Osteoblast (primary cell): ENCODE data around the gene TRIML1. TPM values are rescaled to one million over a fixed set of nuclear protein-coding genes. Genes with fewer than 3 reads are reported as not detected.

Experiments
- DNase-seq: peaks from one replicate; pipeline ENCODE4 v3.0.0; 2011; ENCODE audit warnings: low spot score, mixed read lengths; ENCODE audit not compliant: insufficient read length; ENCODE audit errors: missing footprints
- H2AFZ ChIP-seq: 2 replicates; pipeline ENCODE4 v1.6.0; 2011; ENCODE audit warnings: mild to moderate bottlenecking, low read length
- H3K27ac ChIP-seq: 2 replicates; pipeline ENCODE4 v1.5.1; 2011; ENCODE audit warnings: mild to moderate bottlenecking, low read depth, low read length, moderate library complexity
- H3K27me3 ChIP-seq: 2 replicates; pipeline ENCODE4 v1.6.0; 2012; ENCODE audit warnings: mild to moderate bottlenecking, control low read depth, inconsistent platforms, low read length, moderate library complexity; ENCODE audit not compliant: insufficient read depth
- H3K36me3 ChIP-seq: 2 replicates; pipeline ENCODE4 v1.5.1; 2011; ENCODE audit warnings: mild to moderate bottlenecking, low read length, control low read depth, moderate library complexity; ENCODE audit not compliant: insufficient read depth
- H3K4me1 ChIP-seq: 2 replicates; pipeline ENCODE4 v1.5.1; 2011; ENCODE audit warnings: mild to moderate bottlenecking, low read length, control low read depth, moderate library complexity; ENCODE audit not compliant: insufficient read depth
- H3K4me2 ChIP-seq: 2 replicates; pipeline ENCODE4 v1.6.0; 2011; ENCODE audit warnings: mild to moderate bottlenecking, low read length; ENCODE audit not compliant: insufficient read depth
- H3K4me3 ChIP-seq: fragments of 200-600 bp; sonication (generic); 3 replicates; pipeline ENCODE4 v1.5.1; 2012; ENCODE audit warnings: mild to moderate bottlenecking, low read length, inconsistent platforms; ENCODE audit not compliant: insufficient read depth
- H3K79me2 ChIP-seq: 2 replicates; pipeline ENCODE4 v1.6.0; 2012; ENCODE audit warnings: mild to moderate bottlenecking, low read length, control low read depth, inconsistent platforms; ENCODE audit not compliant: insufficient read depth
- H3K9me3 ChIP-seq: 2 replicates; pipeline ENCODE4 v1.5.1; 2011; ENCODE audit warnings: low read depth, low read length, control low read depth
- H4K20me1 ChIP-seq: 2 replicates; pipeline ENCODE4 v1.6.0; 2012; ENCODE audit warnings: mild to moderate bottlenecking, low read length, control low read depth; ENCODE audit not compliant: insufficient read depth
- CTCF ChIP-seq: IDR thresholded peaks from 2 replicates; pipeline ENCODE4 v1.5.1; 2011; ENCODE audit warnings: mild to moderate bottlenecking, low read depth, low read length, moderate library complexity; ENCODE audit errors: extremely low read depth
- total RNA-seq: library from RNA; depleted of rRNA; stranded (reverse); fragments of >200 nt; gene quantifications from 2 replicates; pipeline ENCODE4 v1.2.3, GENCODE V29; 2012

TRIML1 gene
- total RNA-seq, 1 donor: not detected

DNA sequence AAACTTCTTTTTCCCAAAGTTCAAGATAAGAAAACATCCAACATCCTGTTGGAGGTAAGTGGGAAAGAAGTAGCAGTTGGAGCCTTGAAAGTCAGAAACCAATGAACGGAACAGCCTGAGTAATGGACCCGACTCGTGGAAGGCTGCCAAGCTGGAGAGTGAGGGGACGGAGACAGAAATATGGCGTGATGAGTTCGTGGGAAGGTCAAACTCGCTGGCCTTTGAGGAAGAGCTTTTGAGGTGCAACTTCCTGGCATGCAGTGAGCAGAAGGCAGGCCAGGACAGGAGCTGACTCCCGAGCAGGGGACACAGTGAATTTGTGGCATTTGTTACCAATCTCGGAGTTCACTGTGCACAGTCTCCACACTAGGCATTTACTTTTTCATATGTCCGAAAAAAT lies 1.0 kb upstream of the TRIML1 start:
- no peaks in the 10 kb centered on the region for H3K27me3 ChIP-seq
- H3K36me3 ChIP-seq: no peaks in the 10 kb centered on the region
- no peak overlapping the region for H3K4me2 ChIP-seq
- H3K27ac ChIP-seq: no peak overlapping the region
- TF ChIP-seq CTCF: no peak
- no peaks in the 10 kb centered on the region for H3K79me2 ChIP-seq
- no peaks in the 10 kb centered on the region for H3K9me3 ChIP-seq
- H3K4me3 ChIP-seq: no peak overlapping the region
- no peak overlapping the region for H2AFZ ChIP-seq
- no peaks in the 10 kb centered on the region for H3K4me1 ChIP-seq
- no peaks in the 10 kb centered on the region for H4K20me1 ChIP-seq
- DNase-seq: no peak

- Histone ChIP-seq H3K4me1 (no peaks in the 10 kb centered on the region), H3K4me2 (no peak overlapping the region), H3K4me3 (no peak overlapping the region), H2AFZ (no peak overlapping the region), H3K9me3 (no peaks in the 10 kb centered on the region), H4K20me1 (no peaks in the 10 kb centered on the region), H3K27ac (no peak overlapping the region), H3K36me3 (no peaks in the 10 kb centered on the region), H3K27me3 (no peaks in the 10 kb centered on the region), H3K79me2 (no peaks in the 10 kb centered on the region)
- no peak for TF ChIP-seq CTCF
- no peak for DNase-seq
Observed at GRCh38 chr4:188139671-188140070, 430 bp downstream of the TRIML1 start.

DNA sequence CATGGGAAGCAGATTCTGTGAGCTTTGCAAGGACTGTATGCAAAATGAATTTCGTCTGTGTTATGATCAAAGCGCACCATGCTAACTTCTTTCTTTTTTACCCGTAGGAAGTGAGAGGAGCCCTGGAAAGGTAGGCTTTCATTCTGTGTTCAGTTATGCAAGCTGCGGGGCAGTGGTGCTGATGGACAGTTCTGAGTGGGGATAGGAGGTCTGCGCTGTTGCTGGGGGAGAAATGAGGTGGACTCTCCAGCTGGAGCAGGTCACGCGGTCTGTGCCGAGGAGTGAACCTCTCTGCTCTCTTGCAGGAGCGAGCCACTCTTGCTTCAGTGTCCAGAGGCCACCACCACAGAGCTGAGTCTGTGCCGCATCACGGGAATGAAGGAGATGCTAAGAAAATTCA lies 4.5 kb downstream of the TRIML1 start:
- Histone ChIP-seq H3K79me2 (no peaks in the 10 kb centered on the region), H3K4me2 (no peak overlapping the region), H3K4me1 (no peaks in the 10 kb centered on the region), H3K9me3 (no peaks in the 10 kb centered on the region), H3K27me3 (no peaks in the 10 kb centered on the region), H3K36me3 (no peaks in the 10 kb centered on the region), H2AFZ (no peak overlapping the region), H3K4me3 (no peak overlapping the region), H3K27ac (no peak overlapping the region), H4K20me1 (no peaks in the 10 kb centered on the region)
- TF ChIP-seq CTCF: no peak
- DNase-seq: no peak

GRCh38 chr4:188145601-188146000 lies 6.4 kb downstream of the TRIML1 start:
- no peaks in the 10 kb centered on the region for H3K79me2 ChIP-seq
- H3K36me3 ChIP-seq: no peaks in the 10 kb centered on the region
- no peaks in the 10 kb centered on the region for H3K27me3 ChIP-seq
- no peak for TF ChIP-seq CTCF
- H2AFZ ChIP-seq: no peak overlapping the region
- no peak overlapping the region for H3K4me3 ChIP-seq
- H3K4me1 ChIP-seq: no peaks in the 10 kb centered on the region
- no peak overlapping the region for H3K27ac ChIP-seq
- H3K9me3 ChIP-seq: no peaks in the 10 kb centered on the region
- no peak overlapping the region for H3K4me2 ChIP-seq
- DNase-seq: peak; percentile 76
- no peaks in the 10 kb centered on the region for H4K20me1 ChIP-seq
